Neural progenitor cell (in vitro differentiated cells): ENCODE data around the gene HSD11B1L. TPM values are rescaled to one million over a fixed set of nuclear protein-coding genes. Genes with fewer than 3 reads are reported as not detected.

Source experiments
- DNase-seq: peaks from one replicate; pipeline ENCODE4 v3.0.0-alpha.2; 2016; ENCODE audit warnings: low spot score
- H2AFZ ChIP-seq: fragments of 200-600 bp; sonication (generic); replicated peaks from 2 replicates; pipeline ENCODE4 v1.6.1; 2016; ENCODE audit warnings: antibody characterized with exemption
- H3F3A ChIP-seq: fragments of 200-600 bp; sonication (generic); 2 replicates; pipeline ENCODE4 v1.6.1; 2016; ENCODE audit warnings: antibody characterized with exemption, low read depth
- H3K27ac ChIP-seq: fragments of 200-600 bp; sonication (generic); 2 replicates; pipeline ENCODE4 v1.5.1; 2016; ENCODE audit warnings: mild to moderate bottlenecking
- H3K27me3 ChIP-seq: fragments of 200-600 bp; sonication (generic); 2 replicates; pipeline ENCODE4 v1.6.1; 2016; ENCODE audit warnings: mild to moderate bottlenecking, moderate library complexity
- H3K36me3 ChIP-seq: fragments of 200-600 bp; sonication (generic); 2 replicates; pipeline ENCODE4 v1.5.1; 2016
- H3K4me1 ChIP-seq: fragments of 200-600 bp; sonication (generic); 2 replicates; pipeline ENCODE4 v1.6.1; 2016; ENCODE audit warnings: mixed run types
- H3K4me2 ChIP-seq: fragments of 200-600 bp; sonication (generic); 2 replicates; pipeline ENCODE4 v1.6.1; 2016
- H3K4me3 ChIP-seq: fragments of 200-600 bp; sonication (generic); 2 replicates; pipeline ENCODE4 v1.5.1; 2016
- H3K79me2 ChIP-seq: fragments of 200-600 bp; sonication (generic); 2 replicates; pipeline ENCODE4 v1.6.1; 2016; ENCODE audit warnings: low read depth
- H3K9ac ChIP-seq: fragments of 200-600 bp; sonication (generic); 2 replicates; pipeline ENCODE4 v1.6.1; 2016
- H3K9me3 ChIP-seq: fragments of 200-600 bp; sonication (generic); 2 replicates; pipeline ENCODE4 v1.5.1; 2016; ENCODE audit warnings: low read depth
- H4K20me1 ChIP-seq: fragments of 200-600 bp; sonication (generic); 2 replicates; pipeline ENCODE4 v1.6.1; 2016; ENCODE audit warnings: low read depth
- H3K27ac Mint-ChIP-seq: 3 replicates; pipeline ENCODE4 v1.8.0; 2021; ENCODE audit warnings: mixed read lengths
- H3K27me3 Mint-ChIP-seq: 2 replicates; pipeline ENCODE4 v1.8.0; 2022; ENCODE audit warnings: low read depth, mild to moderate bottlenecking, inconsistent platforms, moderate library complexity, mixed read lengths; ENCODE audit not compliant: insufficient read depth
- H3K36me3 Mint-ChIP-seq: 3 replicates; pipeline ENCODE4 v1.8.0; 2021; ENCODE audit warnings: mixed read lengths
- H3K4me1 Mint-ChIP-seq: 3 replicates; pipeline ENCODE4 v1.8.0; 2021; ENCODE audit warnings: mixed read lengths
- H3K4me3 Mint-ChIP-seq: 3 replicates; pipeline ENCODE4 v1.8.0; 2021; ENCODE audit warnings: mild to moderate bottlenecking, moderate library complexity, mixed read lengths
- H3K9me3 Mint-ChIP-seq: 3 replicates; pipeline ENCODE4 v1.8.0; 2020; ENCODE audit warnings: mixed read lengths
- CTCF ChIP-seq: fragments of 200-600 bp; sonication (generic); IDR thresholded peaks from 2 replicates; pipeline ENCODE4 v1.5.1; 2017; ENCODE audit warnings: antibody characterized with exemption, mild to moderate bottlenecking
- EZH2 ChIP-seq: fragments of 200-600 bp; sonication (generic); IDR thresholded peaks from 2 replicates; pipeline ENCODE4 v1.6.1; 2017; ENCODE audit warnings: antibody characterized with exemption, mild to moderate bottlenecking, moderate library complexity
- EZH2phosphoT487 ChIP-seq: fragments of 200-600 bp; sonication (generic); IDR thresholded peaks from 2 replicates; pipeline ENCODE4 v1.6.1; 2017; ENCODE audit warnings: antibody characterized with exemption
- total RNA-seq: library from RNA; depleted of rRNA; stranded (reverse); fragments of >200 nt; gene quantifications from 2 replicates; pipeline ENCODE4 v1.2.3, GENCODE V29; 2015; ENCODE audit warnings: low replicate concordance

The HSD11B1L gene
- total RNA-seq, 1 donor from 2014 or later, result 7.7 TPM

DNA sequence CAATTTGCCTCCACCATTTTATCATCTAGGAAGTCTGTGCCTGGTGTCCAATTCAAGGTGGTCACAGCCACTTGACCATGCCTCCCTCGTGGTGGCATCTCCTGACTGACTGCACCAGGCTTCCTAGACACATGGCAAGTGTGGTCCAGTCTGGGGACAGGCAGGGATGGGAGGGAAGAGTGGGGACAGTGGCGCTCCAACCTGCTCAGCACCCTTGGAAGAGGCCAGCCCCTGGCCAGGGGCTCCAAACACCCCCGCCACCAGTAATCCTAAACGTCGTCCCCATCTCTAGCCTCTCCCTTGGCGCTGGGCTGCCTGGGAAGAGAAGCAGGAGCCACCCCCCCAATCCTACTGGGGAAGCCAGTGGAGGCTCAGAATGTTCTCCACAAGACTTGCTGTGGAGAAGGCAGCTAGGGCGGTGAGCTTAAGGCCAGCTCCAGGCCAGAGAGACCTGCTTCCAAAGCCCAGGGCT, 11.9 kb downstream of the HSD11B1L start:
- peak overlapping the region; percentile 98 for H3K4me3 Mint-ChIP-seq
- no peaks in the 10 kb centered on the region for H3K36me3 Mint-ChIP-seq
- Histone ChIP-seq H3K4me3 (no peak overlapping the region), H3K27ac (no peak overlapping the region), H3K9me3 (no peaks in the 10 kb centered on the region), H3F3A (peaks cover 38% of the 10 kb centered on the region), H3K27me3 (no peaks in the 10 kb centered on the region), H2AFZ (no peak overlapping the region), H3K4me1 (no peaks in the 10 kb centered on the region), H4K20me1 (peaks cover 67% of the 10 kb centered on the region), H3K79me2 (peaks cover 43% of the 10 kb centered on the region), H3K4me2 (no peak overlapping the region), H3K36me3 (no peaks in the 10 kb centered on the region), H3K9ac (no peak overlapping the region)
- no peaks in the 10 kb centered on the region for H3K9me3 Mint-ChIP-seq
- no peak overlapping the region for H3K27ac Mint-ChIP-seq
- peaks cover 16% of the 10 kb centered on the region for H3K27me3 Mint-ChIP-seq
- H3K4me1 Mint-ChIP-seq, result peaks cover 15% of the 10 kb centered on the region
- TF ChIP-seq EZH2phosphoT487, result no peak
- TF ChIP-seq EZH2, result no peak
- TF ChIP-seq CTCF, result no peak
- no peak for DNase-seq

DNA sequence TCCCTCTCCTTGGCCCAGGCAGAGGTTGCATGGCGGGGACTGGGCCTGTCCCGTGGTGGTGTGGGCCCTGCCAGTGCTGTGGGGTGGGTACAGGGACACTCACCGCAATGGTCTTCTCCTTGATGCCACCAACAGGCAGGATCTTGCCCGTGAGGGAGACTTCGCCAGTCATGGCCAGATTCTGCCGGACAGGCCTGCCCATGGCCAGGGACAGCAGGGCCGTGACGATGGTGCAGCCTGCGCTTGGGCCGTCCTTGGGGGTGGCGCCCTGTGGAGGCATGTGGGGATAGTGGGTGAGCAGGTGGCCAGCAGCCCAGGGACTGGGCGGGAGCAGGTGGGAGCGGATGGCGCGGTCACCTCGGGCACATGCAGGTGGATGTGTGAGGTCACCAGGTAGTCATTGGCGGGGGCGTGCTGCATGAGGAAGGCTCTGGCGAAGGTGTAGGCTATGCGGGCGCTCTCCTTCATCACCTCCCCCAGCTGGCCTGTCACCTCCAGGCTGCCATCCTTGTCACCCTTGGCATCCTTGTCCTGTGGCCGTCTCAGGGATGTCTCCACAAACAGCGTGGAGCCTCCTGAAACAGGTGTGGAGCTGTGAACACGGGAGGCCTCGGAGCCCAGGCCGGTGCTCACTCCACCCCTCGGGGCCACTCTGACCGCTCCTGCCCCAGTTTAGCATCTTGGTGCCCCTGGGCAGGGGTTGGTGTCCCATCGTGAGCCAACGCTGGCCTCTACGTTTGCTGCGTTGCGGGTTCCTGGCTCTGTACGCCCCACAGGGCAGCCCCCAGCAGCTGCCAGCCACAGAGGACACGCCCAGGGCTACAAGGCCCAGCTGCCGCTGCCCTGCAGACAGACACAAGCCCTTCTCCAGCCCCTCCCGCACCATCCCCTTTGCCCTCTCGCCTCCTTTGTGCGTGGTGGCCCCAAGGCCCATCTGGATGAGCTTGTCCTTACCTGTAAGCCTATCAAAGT, 12.7 kb downstream of the HSD11B1L start:
- peaks cover 16% of the 10 kb centered on the region for H3K27me3 Mint-ChIP-seq
- Histone ChIP-seq H3K4me2 (no peak overlapping the region), H3K4me1 (no peaks in the 10 kb centered on the region), H3K9ac (no peak overlapping the region), H3K27me3 (no peaks in the 10 kb centered on the region), H3F3A (peaks cover 42% of the 10 kb centered on the region), H2AFZ (no peak overlapping the region), H3K36me3 (no peaks in the 10 kb centered on the region), H3K9me3 (no peaks in the 10 kb centered on the region), H3K27ac (no peak overlapping the region), H3K79me2 (peaks cover 43% of the 10 kb centered on the region), H4K20me1 (peaks cover 70% of the 10 kb centered on the region), H3K4me3 (no peak overlapping the region)
- H3K36me3 Mint-ChIP-seq, result no peaks in the 10 kb centered on the region
- no peak for DNase-seq
- H3K27ac Mint-ChIP-seq, result no peak overlapping the region
- H3K9me3 Mint-ChIP-seq, result no peaks in the 10 kb centered on the region
- TF ChIP-seq EZH2phosphoT487 (no peak), EZH2 (no peak), CTCF (no peak)
- peaks cover 15% of the 10 kb centered on the region for H3K4me1 Mint-ChIP-seq
- H3K4me3 Mint-ChIP-seq, result no peak overlapping the region

GRCh38 chr19:5694167-5694955, 13.5 kb downstream of the HSD11B1L start:
- H3K36me3 Mint-ChIP-seq, result peaks cover 6% of the 10 kb centered on the region
- Histone ChIP-seq H4K20me1 (peaks cover 73% of the 10 kb centered on the region), H3K36me3 (no peaks in the 10 kb centered on the region), H3K4me1 (no peaks in the 10 kb centered on the region), H3K27me3 (no peaks in the 10 kb centered on the region), H3K27ac (no peak overlapping the region), H3K4me3 (no peak overlapping the region), H2AFZ (no peak overlapping the region), H3F3A (peaks cover 35% of the 10 kb centered on the region), H3K79me2 (peaks cover 43% of the 10 kb centered on the region), H3K4me2 (no peak overlapping the region), H3K9ac (no peak overlapping the region), H3K9me3 (no peaks in the 10 kb centered on the region)
- H3K27me3 Mint-ChIP-seq, result peaks cover 18% of the 10 kb centered on the region
- no peak for TF ChIP-seq EZH2
- no peak for TF ChIP-seq CTCF
- no peak for TF ChIP-seq EZH2phosphoT487
- no peaks in the 10 kb centered on the region for H3K9me3 Mint-ChIP-seq
- no peak overlapping the region for H3K27ac Mint-ChIP-seq
- H3K4me3 Mint-ChIP-seq, result no peak overlapping the region
- DNase-seq, result no peak
- H3K4me1 Mint-ChIP-seq, result peaks cover 13% of the 10 kb centered on the region
